HEK293T (cell line): ENCODE measurements around the gene BFSP1.

Experiments
- ARNT ChIP-seq: fragments of 450-650 bp; IDR thresholded peaks from 2 replicates; pipeline ENCODE4 v1.6.1; 2017; ENCODE audit warnings: mild to moderate bottlenecking
- BHLHE40 ChIP-seq: fragments of 450-650 bp; IDR thresholded peaks from 2 replicates; pipeline ENCODE4 v1.6.1; 2016; ENCODE audit warnings: mild to moderate bottlenecking, moderate library complexity, borderline replicate concordance
- CTBP1 ChIP-seq: fragments of 450-650 bp; IDR thresholded peaks from 2 replicates; pipeline ENCODE4 v1.6.1; 2016; ENCODE audit warnings: borderline replicate concordance
- FOXA1 ChIP-seq: fragments of 450-650 bp; IDR thresholded peaks from 2 replicates; pipeline ENCODE4 v1.6.1; 2016; ENCODE audit warnings: mild to moderate bottlenecking
- FOXK2 ChIP-seq: fragments of 450-650 bp; IDR thresholded peaks from 2 replicates; pipeline ENCODE4 v1.6.1; 2016; ENCODE audit warnings: mild to moderate bottlenecking
- FOXM1 ChIP-seq: fragments of 450-650 bp; IDR thresholded peaks from 2 replicates; pipeline ENCODE4 v1.6.1; 2017; ENCODE audit warnings: mild to moderate bottlenecking, borderline replicate concordance
- L3MBTL2 ChIP-seq: fragments of 450-650 bp; conservative IDR thresholded peaks from 2 replicates; pipeline ENCODE4 v1.6.1; 2016; ENCODE audit warnings: mild to moderate bottlenecking
- SUZ12 ChIP-seq: fragments of 450-650 bp; IDR thresholded peaks from 2 replicates; pipeline ENCODE4 v1.6.1; 2016; ENCODE audit warnings: mild to moderate bottlenecking

DNA sequence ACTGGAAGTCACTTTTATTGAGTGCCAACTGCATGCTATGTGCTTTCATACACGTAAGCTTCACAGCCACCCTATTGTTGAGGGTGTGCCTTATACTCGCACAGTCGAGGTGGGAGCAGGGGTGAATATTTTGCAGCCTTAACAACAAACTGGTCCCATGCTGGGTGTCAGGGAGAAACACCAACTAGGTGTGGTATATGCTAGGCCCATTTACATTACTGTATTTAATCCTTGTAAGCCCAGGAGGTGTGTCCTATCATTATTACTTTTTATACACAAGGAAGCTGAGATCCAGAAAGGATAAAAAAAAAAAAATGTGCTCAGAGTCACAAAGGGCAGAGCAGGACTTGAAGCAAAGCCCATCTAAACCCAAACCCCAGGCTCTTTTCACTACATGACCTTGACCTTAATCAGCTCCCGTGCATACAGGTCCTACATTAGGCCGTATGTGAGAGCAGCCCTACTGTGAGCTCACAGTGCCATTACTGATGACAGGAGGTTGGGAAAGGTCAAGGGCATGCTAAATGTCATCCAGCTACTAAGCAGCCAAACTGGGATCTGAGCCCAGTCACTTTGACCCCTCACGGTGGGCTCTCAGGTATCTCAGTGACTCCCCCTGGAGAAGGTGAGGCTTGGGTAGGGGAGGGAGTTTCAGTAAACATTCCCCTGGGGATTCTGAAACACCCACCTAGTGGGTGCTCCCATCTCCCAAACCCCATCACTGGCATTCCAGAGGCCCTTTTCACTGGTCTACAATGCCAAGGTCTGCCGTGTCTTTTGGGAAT lies 61.7 kb downstream of the BFSP1 start:
- no peak for TF ChIP-seq ARNT
- no peak for TF ChIP-seq BHLHE40
- TF ChIP-seq SUZ12: no peak
- TF ChIP-seq FOXK2: no peak
- TF ChIP-seq FOXM1: no peak
- no peak for TF ChIP-seq L3MBTL2
- TF ChIP-seq CTBP1: no peak
- no peak for TF ChIP-seq FOXA1
